ENCODE results near the gene TFPT.

DNA sequence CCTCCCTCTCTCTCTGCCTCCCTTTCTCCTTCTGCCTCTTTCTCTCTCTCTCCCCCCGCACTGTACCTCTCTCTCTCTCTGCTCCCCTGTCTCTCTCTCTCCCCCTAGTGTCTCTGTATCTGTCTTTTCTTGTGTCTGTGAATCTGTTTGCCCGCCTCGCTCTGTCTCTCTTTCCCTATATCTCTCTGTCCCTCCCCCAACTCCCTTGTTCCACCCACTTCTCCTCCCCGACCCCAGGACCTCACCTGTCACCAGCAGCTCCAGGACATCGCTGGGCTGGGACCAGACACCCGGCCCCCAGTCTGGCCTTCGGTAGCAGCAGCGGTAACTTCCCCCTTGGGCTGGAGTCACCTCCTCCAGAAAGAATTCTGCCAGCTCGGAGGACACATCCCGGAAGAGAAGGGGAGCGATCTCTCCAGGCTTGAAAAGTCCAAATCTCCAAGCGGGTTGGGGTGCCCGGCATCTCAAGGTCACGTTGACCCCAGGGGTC, 18.8 kb downstream of the TFPT start:
- TF ChIP-seq, protein P1, sequence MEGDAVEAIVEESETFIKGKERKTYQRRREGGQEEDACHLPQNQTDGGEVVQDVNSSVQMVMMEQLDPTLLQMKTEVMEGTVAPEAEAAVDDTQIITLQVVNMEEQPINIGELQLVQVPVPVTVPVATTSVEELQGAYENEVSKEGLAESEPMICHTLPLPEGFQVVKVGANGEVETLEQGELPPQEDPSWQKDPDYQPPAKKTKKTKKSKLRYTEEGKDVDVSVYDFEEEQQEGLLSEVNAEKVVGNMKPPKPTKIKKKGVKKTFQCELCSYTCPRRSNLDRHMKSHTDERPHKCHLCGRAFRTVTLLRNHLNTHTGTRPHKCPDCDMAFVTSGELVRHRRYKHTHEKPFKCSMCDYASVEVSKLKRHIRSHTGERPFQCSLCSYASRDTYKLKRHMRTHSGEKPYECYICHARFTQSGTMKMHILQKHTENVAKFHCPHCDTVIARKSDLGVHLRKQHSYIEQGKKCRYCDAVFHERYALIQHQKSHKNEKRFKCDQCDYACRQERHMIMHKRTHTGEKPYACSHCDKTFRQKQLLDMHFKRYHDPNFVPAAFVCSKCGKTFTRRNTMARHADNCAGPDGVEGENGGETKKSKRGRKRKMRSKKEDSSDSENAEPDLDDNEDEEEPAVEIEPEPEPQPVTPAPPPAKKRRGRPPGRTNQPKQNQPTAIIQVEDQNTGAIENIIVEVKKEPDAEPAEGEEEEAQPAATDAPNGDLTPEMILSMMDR (IDR thresholded peaks at IDR 0.05), result peak in 2 of 4 experiments; percentile 18 to 29
- no peak for TF ChIP-seq POLR2A (IDR thresholded peaks at IDR 0.05)

All from uterus (tissue), 2 donors.